HUDEP-2 (cell line): ENCODE results near the gene PRICKLE4.

Experiments
- DNase-seq, 76 experiments: peaks; one replicate each; lab custom pipeline; 2025; ENCODE audit not compliant: unreplicated experiment in 76 of 76; lab: John Stamatoyannopoulos, UW

The PRICKLE4 gene

GRCh38 chr6:41836022-41836659, 55.6 kb downstream of the PRICKLE4 start:
- no peak for DNase-seq

- no peak for DNase-seq
These were observed 56.1 kb downstream of the PRICKLE4 start for GRCh38 chr6:41836660-41837052.
